CD4-positive, alpha-beta T cell treated with Interleukin-1 beta for 1 hour (primary cell): ENCODE data around the gene VGF.
A peak's percentile ranks its signal among the peaks of the same experiment; 100 is the strongest.

ENCODE experiments used
- DNase-seq, 2 donors: peaks; one replicate each; pipeline ENCODE4 v3.0.0-alpha.2; 2020 to 2022

Gene VGF

GRCh38 chr7:101165958-101166647 is 734 bp upstream of the VGF start:
- DNase-seq, result no peak

DNA sequence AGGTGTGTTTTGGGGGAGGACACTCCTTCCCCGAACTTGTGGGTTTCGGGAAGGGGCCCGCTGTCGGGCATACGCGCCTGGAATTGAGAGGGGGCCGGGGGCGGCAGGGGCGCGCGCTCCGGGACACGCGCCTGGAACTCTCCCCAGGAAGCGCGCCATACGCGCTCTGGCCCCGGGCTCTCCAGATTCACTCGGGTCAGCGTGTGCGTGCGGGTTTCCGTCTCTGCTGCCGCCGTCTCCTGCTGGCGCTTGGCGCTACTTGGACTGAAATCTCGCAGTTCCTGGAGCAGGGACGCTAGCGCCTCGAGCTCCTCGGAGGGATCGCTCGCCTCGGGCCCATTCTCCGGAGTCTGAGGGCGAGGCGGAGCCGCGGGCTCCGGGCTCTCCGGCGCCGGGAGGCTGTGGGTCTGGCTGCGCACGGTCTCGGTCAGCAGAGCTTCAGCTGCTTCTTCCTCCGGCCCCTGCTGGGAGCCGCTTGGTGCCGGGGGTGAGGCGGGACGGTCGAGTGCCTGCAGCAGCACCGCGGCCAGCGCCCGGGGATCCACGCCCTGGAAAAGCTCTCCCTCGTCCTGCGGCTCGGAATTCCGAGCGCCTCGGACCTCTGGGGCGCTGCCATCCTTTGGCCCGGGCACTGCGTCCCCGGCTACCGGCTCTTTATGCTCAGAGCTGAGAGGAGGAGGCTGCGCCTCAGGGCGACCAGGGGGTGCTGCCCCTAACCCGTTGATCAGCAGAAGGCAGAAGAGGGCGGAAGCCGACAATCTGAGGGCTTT is 1.1 kb downstream of the VGF start:
- DNase-seq, result no peak

GRCh38 chr7:101163279-101164070 is 1.9 kb downstream of the VGF start:
- DNase-seq, result peak; percentile 21 to 36

DNA sequence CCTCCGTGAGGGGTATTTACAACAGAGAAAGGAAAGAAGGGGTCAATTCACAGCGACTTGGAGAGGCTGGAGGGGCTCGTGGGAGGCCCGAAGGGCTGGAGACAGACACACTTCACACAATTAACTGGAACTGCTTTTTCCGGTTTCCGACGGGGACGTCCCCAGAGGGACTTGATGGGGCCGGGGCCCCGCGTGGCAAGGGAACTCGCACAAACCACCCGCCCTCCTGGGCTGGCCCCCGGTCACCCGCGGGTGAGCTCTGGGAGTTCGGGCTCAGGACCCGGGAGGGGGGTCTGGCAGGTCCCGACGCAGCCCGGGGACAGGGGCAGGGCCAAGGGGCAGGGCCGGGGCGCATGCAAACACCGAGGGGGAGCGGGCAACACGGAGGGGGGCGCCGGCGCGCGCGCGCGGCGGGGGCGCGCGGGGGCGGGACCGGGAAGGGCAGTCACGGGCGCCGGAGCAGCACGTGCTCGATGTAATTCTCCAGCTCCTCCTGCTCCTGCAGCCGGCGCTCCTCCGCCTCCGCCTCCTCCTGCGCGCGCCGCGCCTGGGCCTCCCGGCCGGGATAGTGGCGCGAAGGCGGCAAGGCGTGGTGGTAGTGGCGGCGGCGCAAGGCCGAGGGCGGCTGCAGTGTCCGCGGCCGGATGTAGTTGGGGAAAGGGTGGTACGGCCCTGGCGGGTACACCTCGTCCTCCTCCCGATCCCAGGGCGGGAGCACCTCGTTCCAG is 2.7 kb downstream of the VGF start:
- no peak for DNase-seq

GRCh38 chr7:101161692-101162471 is 3.5 kb downstream of the VGF start:
- no peak for DNase-seq

DNA sequence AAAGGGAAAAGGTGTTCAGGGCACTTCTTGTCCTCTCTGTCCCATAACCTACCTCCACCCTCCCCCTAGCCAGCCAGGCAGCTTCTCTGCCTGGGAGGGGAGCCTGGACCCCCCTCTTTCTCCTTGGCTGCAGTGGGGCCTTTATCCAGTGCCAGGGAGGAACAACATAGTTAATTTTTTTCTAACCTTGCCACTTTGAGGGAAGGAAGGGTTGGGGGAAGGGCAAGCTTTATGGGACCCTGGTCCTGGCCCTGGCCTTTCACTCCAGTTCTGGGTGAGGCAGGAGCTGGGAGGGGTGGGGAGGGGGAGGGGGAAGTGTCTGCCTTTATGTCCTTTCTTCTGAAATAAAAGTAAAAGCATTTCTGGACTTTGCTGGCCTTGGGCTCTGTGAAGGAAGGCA is 4.5 kb downstream of the VGF start:
- no peak for DNase-seq

- no peak for DNase-seq
Measured at GRCh38 chr7:101159696-101160674, 5.4 kb downstream of the VGF start.

GRCh38 chr7:101156866-101157589 is 8.3 kb downstream of the VGF start:
- no peak for DNase-seq

DNA sequence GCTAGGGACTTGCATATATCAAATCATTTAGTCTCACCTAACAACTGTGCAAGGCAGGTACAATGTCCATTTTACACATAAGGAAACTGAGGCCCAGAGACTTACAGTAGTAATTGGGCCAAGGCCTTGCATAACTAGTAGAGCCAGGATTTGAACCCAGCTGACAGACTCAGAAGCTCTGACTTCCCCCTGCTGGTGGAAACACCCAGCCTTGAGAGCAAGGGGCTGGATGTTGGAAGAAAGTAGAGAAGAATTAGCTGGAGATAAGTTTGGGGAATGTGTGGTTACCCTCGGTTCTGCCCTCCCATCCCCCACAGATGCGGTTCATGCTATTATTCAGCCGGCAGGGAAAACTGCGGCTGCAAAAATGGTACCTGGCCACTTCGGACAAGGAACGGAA is 9.1 kb downstream of the VGF start:
- DNase-seq, result no peak

DNA sequence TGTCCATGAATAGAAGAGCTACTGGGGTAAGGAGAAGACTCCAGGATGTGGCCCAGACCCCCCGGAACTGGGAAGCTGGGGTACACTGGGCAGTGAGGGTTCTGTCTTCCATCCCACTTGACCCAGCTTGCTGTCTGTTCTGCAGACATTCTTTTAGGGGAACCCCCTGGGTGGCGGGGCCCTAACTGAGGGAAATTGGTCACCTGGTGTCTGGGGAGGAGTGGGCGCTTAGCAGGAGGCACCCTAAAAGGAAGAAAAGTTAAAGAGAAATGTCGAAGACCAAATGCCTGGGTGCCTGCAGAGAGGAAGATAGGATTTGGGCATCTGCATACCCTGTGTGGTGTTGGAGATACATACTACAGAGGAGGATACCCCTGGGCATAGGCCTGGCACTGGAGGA is 10.1 kb downstream of the VGF start:
- no peak for DNase-seq

DNA sequence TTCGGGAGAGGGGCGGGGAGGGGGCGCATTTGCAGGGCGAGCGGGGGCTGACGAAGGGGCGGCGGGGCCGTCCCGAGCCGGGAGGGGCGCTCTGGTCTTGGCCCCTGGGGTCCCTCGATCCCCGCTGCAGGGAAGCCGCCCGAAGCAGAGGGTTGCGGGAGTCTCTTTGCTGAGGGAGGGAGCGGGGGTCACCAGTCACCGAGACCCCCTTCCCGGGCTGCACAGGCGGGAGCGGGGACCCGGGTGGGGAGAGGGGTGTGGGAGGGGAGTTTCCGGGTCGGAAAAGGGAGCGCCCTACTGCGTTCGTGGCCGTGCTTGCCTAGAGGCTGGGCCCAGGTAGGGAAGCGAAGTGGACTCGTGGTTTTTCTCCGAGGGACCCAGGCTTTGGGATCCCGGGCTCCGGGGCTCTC is 10.7 kb downstream of the VGF start:
- no peak for DNase-seq

DNA sequence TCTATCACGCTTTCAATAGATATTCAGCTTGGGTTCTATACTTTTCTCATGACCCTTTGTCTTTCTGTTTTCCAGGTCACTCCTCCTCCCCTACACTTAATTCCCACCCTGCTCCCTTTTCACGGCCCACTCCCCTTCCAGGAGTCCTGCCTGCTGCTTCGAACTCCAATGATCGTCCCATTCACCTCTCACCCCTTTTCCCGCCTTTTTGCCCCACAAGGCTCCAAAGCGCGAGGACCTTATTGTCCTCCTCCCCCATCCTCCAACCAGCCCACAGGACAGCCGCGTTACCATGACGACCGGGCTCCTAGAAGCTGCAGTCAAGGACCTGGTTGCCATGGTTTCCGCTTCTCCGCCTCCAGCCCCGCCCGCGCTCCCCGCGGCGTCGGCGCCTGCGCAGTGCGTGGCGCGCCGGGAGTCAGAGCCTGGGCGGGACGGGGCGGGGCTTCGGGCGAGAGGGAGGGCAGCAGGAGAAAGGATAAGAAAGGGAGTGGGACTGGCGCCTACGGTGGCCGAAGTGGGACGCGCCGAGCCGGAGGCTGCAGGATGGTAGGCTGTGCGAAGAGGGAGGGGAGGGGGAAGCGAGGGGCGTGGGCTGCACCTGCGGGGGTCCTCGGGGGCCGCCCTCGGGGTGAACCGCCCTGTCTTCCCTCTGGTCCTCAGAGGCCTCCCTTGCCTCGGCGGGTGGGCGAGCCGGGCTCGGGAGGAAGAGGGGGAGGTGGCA is 11.2 kb downstream of the VGF start, which contains the start of gene AP1S1:
Gene AP1S1, plus strand, starts transcription at position 508 of the 724 bp plus-strand sequence. Its CDS starts 39 bp downstream, at position 547.
- peak; percentile 96 to 97 for DNase-seq

- DNase-seq, result no peak
Measured at GRCh38 chr7:101151908-101152651, 13.3 kb downstream of the VGF start.

GRCh38 chr7:101140746-101141382 is 24.5 kb downstream of the VGF start:
- DNase-seq, result no peak

DNA sequence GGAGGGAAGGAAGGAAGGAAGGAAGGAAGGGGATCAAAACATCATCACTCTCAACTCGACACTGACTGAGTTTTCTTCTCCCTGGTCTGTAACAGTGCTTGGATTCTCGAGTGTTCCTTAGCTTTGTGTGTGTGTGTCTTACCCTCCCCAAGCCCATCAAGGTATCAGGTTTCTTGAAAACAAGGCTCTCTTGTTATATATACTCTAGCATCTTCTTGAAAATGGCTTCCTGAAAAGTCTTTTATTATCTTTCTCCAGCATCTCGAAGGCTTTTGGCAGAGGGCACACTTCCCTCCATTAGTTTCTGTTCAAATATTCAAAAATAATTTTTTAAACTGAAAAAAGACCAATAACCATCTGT is 25.1 kb downstream of the VGF start:
- no peak for DNase-seq

DNA sequence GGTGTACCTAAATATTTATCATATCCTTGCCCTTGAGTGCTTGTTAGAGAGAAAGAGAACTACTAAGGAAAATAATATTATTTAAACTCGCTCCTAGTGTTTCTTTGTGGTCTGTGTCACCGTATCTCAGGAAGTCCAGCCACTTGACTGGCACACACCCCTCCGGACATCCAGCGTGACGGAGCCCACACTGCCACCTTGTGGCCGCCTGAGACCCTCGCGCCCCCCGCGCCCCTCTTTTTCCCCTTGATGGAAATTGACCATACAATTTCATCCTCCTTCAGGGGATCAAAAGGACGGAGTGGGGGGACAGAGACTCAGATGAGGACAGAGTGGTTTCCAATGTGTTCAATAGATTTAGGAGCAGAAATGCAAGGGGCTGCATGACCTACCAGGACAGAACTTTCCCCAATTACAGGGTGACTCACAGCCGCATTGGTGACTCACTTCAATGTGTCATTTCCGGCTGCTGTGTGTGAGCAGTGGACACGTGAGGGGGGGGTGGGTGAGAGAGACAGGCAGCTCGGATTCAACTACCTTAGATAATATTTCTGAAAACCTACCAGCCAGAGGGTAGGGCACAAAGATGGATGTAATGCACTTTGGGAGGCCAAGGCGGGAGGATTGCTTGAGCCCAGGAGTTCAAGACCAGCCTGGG is 27.0 kb downstream of the VGF start:
- DNase-seq, result peak; percentile 79 to 86

DNA sequence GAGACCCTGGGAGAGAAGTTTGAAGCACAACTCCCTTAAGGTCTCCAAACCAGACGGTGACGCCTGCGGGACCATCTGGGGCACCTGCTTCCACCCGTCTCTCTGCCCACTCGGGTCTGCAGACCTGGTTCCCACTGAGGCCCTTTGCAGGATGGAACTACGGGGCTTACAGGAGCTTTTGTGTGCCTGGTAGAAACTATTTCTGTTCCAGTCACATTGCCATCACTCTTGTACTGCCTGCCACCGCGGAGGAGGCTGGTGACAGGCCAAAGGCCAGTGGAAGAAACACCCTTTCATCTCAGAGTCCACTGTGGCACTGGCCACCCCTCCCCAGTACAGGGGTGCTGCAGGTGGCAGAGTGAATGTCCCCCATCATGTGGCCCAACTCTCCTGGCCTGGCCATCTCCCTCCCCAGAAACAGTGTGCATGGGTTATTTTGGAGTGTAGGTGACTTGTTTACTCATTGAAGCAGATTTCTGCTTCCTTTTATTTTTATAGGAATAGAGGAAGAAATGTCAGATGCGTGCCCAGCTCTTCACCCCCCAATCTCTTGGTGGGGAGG is 27.6 kb downstream of the VGF start:
- DNase-seq, result no peak
